ENCODE results near the gene EHMT1. TPM values are rescaled to one million over a fixed set of nuclear protein-coding genes. Genes with fewer than 3 reads are reported as not detected.

Gene EHMT1
- total and polyA plus RNA-seq, 2 of the 13 experiments (the other 11 are each of a cell fraction or from before 2014, with no cell fraction given), result 23.0 to 27.1 TPM

DNA sequence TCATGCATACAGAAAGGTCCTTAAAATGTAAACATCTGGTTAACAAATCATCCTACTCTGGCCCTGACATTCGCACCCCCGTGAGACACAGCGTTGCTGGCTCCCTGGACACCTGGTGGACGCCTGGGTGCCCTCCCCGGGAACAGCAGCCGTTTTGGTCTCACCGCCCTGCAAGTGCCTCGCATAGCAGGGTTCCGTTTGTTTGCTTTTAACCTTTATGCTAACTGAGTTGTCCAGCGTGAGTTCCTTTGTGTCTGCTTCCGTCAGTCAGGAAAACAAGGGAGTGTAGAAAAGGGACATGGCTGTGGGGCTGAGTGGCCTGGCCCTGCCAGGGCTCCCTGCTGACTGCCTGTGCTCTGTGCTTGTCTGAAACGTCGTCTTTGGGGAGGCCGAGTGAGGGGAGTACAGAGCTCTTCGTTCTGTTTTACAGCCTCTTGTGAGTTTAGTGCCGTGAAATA is 166.9 kb downstream of the EHMT1 start (continued):
- TF ChIP-seq, protein P1, sequence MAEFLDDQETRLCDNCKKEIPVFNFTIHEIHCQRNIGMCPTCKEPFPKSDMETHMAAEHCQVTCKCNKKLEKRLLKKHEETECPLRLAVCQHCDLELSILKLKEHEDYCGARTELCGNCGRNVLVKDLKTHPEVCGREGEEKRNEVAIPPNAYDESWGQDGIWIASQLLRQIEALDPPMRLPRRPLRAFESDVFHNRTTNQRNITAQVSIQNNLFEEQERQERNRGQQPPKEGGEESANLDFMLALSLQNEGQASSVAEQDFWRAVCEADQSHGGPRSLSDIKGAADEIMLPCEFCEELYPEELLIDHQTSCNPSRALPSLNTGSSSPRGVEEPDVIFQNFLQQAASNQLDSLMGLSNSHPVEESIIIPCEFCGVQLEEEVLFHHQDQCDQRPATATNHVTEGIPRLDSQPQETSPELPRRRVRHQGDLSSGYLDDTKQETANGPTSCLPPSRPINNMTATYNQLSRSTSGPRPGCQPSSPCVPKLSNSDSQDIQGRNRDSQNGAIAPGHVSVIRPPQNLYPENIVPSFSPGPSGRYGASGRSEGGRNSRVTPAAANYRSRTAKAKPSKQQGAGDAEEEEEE (CRISPR knock-in tag; IDR thresholded peaks at IDR 0.05; ENCODE audit: borderline replicate concordance), result no peak
- TF ChIP-seq ZNF510 (CRISPR knock-in tag; IDR thresholded peaks at IDR 0.05; ENCODE audit: low read depth), result no peak
- no peak for TF ChIP-seq NCOA5 (CRISPR knock-in tag; IDR thresholded peaks at IDR 0.05)
- no peak for TF ChIP-seq HOXD1 (CRISPR knock-in tag; IDR thresholded peaks at IDR 0.05)
- TF ChIP-seq, protein P2, sequence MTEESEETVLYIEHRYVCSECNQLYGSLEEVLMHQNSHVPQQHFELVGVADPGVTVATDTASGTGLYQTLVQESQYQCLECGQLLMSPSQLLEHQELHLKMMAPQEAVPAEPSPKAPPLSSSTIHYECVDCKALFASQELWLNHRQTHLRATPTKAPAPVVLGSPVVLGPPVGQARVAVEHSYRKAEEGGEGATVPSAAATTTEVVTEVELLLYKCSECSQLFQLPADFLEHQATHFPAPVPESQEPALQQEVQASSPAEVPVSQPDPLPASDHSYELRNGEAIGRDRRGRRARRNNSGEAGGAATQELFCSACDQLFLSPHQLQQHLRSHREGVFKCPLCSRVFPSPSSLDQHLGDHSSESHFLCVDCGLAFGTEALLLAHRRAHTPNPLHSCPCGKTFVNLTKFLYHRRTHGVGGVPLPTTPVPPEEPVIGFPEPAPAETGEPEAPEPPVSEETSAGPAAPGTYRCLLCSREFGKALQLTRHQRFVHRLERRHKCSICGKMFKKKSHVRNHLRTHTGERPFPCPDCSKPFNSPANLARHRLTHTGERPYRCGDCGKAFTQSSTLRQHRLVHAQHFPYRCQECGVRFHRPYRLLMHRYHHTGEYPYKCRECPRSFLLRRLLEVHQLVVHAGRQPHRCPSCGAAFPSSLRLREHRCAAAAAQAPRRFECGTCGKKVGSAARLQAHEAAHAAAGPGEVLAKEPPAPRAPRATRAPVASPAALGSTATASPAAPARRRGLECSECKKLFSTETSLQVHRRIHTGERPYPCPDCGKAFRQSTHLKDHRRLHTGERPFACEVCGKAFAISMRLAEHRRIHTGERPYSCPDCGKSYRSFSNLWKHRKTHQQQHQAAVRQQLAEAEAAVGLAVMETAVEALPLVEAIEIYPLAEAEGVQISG (CRISPR knock-in tag; IDR thresholded peaks at IDR 0.05), result 0 out of 2 replicates have a peak, but pooled peaks have one; percentile 17
- TF ChIP-seq, protein P3, sequence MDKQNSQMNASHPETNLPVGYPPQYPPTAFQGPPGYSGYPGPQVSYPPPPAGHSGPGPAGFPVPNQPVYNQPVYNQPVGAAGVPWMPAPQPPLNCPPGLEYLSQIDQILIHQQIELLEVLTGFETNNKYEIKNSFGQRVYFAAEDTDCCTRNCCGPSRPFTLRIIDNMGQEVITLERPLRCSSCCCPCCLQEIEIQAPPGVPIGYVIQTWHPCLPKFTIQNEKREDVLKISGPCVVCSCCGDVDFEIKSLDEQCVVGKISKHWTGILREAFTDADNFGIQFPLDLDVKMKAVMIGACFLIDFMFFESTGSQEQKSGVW (CRISPR knock-in tag; IDR thresholded peaks at IDR 0.05; ENCODE audit: borderline replicate concordance), result no peak
- no peak for TF ChIP-seq EZH2 (conservative IDR thresholded peaks at IDR 0.05; ENCODE audit: low read depth, low read length)
- TF ChIP-seq, protein P4, sequence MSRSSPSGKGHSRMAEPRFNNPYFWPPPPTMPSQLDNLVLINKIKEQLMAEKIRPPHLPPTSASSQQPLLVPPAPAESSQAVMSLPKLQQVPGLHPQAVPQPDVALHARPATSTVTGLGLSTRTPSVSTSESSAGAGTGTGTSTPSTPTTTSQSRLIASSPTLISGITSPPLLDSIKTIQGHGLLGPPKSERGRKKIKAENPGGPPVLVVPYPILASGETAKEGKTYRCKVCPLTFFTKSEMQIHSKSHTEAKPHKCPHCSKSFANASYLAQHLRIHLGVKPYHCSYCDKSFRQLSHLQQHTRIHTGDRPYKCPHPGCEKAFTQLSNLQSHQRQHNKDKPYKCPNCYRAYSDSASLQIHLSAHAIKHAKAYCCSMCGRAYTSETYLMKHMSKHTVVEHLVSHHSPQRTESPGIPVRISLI (CRISPR knock-in tag; IDR thresholded peaks at IDR 0.05; ENCODE audit: borderline replicate concordance), result no peak
- no peak for TF ChIP-seq ZSCAN12 (CRISPR knock-in tag; IDR thresholded peaks at IDR 0.05)
- TF ChIP-seq ZNF484 (CRISPR knock-in tag; IDR thresholded peaks at IDR 0.05; ENCODE audit: borderline replicate concordance, low read depth), result no peak
- TF ChIP-seq KDM2A (CRISPR knock-in tag; IDR thresholded peaks at IDR 0.05; ENCODE audit: borderline replicate concordance, low read depth), result peak; percentile 49; the same call in 1 of the 2 replicates
- TF ChIP-seq, protein P5, sequence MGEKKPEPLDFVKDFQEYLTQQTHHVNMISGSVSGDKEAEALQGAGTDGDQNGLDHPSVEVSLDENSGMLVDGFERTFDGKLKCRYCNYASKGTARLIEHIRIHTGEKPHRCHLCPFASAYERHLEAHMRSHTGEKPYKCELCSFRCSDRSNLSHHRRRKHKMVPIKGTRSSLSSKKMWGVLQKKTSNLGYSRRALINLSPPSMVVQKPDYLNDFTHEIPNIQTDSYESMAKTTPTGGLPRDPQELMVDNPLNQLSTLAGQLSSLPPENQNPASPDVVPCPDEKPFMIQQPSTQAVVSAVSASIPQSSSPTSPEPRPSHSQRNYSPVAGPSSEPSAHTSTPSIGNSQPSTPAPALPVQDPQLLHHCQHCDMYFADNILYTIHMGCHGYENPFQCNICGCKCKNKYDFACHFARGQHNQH (CRISPR knock-in tag; IDR thresholded peaks at IDR 0.05), result no peak
- TF ChIP-seq FOXK1 (CRISPR knock-in tag; IDR thresholded peaks at IDR 0.05; ENCODE audit: borderline replicate concordance, low read depth), result 0 out of 2 replicates have a peak, but pooled peaks have one; percentile 49
- TF ChIP-seq CBX5 (CRISPR knock-in tag; IDR thresholded peaks at IDR 0.05; ENCODE audit: borderline replicate concordance), result no peak
- TF ChIP-seq PTBP1 (IDR thresholded peaks at IDR 0.05; ENCODE audit: low read depth, low read length, poor library complexity, severe bottlenecking), result no peak
- no peak for TF ChIP-seq ZNF775 (CRISPR knock-in tag; IDR thresholded peaks at IDR 0.05; ENCODE audit: borderline replicate concordance)
- TF ChIP-seq, protein P6, sequence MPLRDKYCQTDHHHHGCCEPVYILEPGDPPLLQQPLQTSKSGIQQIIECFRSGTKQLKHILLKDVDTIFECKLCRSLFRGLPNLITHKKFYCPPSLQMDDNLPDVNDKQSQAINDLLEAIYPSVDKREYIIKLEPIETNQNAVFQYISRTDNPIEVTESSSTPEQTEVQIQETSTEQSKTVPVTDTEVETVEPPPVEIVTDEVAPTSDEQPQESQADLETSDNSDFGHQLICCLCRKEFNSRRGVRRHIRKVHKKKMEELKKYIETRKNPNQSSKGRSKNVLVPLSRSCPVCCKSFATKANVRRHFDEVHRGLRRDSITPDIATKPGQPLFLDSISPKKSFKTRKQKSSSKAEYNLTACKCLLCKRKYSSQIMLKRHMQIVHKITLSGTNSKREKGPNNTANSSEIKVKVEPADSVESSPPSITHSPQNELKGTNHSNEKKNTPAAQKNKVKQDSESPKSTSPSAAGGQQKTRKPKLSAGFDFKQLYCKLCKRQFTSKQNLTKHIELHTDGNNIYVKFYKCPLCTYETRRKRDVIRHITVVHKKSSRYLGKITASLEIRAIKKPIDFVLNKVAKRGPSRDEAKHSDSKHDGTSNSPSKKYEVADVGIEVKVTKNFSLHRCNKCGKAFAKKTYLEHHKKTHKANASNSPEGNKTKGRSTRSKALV (CRISPR knock-in tag; IDR thresholded peaks at IDR 0.05), result no peak
- TF ChIP-seq TRIM24 (CRISPR knock-in tag; IDR thresholded peaks at IDR 0.05), result no peak
- no peak for TF ChIP-seq RNF2 (conservative IDR thresholded peaks at IDR 0.05; ENCODE audit: low read depth)

Measured in HepG2 (cell line).